GM19328 (cell line): Measurements from ENCODE around the gene WIPF3.
A peak's percentile ranks its signal among the peaks of the same experiment; 100 is the strongest.
"Not testable (repeated sequence)": the region's sequence is repeated elsewhere in the genome, so short reads cannot be mapped to it uniquely, and the experiment has no call there.

Experiments used
- ATAC-seq: cut with Tn5 transposase; IDR thresholded peaks from one replicate; pipeline ENCODE4 v1.9.1; 2021; ENCODE audit warnings: mild to moderate bottlenecking, moderate library complexity; ENCODE audit not compliant: unreplicated experiment

Gene WIPF3

DNA sequence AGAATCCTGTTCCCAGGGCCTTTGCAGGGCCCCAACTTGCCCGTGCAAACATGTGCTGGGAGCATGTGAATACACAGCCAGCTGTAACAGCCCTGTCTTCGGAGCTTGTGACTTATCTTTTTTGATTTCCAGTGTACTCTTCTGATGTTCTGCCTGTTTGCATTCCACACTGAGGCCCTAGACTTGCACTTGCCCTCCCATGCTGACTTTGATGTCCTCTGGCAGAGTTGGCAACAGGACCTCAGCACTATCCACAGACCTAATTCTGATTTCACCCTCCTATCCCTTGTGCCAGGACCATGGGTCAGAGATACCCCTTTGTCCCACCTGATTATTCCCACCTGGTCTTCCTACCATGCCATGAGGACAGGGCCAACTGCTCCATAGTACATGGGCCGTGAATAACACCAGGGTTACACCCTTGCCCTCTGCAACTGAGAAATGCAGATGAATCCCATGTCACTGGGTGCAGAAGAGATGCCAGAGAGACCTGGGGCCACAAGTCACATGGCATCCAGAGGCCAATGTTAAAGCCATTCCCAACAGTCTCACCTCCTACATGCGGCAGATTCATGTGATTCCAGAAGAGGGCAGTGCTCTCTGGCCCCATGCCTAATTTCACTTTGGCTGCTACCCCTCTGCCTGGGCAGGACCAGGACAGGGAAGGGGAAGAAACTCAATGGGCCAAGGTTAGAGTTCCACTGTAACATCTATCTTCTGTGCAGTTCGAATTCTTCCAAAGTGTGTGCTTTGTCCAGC is 140.3 kb downstream of the WIPF3 start:
- ATAC-seq = no peak

DNA sequence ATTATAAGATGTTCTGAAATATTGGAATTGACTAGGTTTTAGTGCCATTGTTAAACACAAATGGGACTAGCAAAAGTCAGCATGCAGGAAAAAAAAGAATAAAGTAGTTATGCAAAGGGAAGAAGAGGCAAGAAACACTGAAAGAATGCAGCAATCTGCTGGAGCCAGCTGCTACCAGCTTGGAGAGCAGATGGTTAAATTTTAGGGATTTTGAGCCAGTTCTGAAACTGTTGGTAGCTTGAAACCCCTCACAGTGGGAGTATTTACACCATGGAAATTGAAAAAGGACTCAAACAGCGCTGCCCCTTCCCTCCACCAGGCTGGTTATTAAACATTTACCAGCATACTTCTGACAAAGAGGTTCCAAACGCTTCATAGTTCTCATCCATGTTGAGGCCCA is 142.3 kb downstream of the WIPF3 start:
- ATAC-seq = no peak

DNA sequence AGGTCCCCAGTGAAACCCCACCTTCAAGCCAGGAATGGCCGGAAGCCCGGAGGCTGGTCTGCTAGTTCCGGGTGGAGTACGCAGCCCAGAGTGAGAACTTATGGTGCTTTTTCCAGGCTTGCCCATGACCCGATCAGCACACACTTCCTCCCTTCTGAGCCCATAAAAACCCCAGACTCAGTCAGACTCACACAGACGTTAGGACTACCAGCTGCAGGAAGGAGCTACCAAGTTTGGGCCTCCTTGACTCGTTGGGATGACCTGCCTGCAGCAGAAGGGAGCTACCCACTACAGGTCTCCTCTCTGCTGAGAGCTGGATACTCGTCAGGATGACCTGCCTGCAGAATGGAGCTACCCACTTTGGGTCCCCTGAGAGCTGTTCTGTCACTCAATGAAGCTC is 144.2 kb downstream of the WIPF3 start:
- ATAC-seq = no peak

DNA sequence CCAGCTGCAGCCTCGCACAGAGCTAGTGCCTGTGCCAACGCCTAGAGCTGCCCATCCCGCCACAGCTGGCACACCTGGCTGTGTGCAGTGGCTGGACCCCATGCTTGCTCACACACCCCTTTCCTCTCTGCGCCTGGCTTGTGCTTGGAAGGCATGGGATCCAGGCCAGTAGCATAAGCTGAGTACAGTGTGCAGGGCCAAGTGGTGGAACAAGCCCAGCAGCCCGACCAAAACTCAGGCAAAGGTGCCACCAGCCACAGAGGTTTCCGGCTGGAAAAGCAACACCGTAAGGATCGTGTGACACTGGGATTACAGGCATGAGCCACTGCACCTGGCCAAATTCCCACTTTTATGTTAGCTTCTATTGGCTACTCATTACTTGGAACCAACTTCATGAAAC is 144.9 kb downstream of the WIPF3 start:
- ATAC-seq = no peak

DNA sequence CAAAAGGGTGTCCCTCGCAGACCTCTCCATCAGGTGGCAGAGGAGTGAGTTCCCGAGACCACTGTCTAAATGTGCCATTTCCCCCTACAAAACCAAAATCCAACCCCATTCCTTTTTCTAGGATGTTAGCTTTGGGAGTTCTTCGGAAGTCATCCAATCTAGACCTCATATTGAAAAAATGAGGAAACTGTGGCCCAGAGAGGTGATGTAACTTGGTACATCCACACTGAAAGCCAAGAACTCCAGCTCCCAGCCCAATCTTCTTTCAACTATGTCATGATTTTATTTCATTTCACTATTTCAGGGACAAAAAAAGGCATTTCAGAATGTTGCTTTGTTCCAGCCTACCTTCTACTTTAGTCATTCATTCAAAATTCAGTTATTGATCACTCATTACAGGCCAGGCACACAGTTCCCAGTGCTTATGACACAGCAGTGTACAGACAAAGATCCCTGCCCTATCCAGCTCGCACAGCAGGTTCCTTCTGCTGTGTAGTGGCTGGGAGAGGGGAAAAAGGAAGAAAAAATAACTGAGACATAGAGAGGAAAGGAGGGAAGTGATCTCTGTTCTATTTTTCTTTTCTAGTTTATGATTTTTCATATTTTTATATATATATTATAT is 147.5 kb downstream of the WIPF3 start:
- ATAC-seq = no peak

DNA sequence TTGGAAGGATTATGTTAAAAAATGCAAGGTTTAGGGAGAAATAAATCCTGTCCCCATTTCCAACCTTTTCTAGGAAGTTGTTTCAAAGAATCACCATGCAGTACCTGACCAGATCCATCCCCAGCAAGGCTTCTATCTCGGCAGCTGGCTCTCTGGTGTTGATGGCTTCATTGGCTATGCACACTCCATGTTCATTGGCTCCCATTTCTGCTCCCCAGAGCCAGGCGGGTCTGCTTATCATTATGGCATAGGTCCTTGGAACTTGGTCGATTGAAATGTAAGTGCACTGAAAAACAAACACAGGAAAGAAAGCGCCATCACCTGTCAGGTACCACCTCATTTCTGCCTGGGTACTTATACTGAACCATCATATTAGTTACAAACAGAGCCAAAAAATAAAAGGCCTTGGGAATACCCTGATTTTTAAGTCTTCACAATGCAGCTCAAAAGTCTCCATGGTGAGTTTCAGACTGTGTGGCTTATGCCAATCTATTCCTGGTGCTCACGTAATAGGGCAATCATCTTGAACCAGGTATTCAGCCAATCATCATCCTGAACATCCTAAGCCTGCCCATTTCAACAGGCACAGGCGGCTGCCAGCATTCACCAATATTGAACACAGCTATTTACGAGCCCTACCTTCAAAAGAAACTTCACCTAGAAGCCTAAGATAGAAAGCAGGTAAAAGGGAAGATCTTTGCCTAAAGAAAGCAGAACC is 148.9 kb downstream of the WIPF3 start:
- no peak for ATAC-seq

DNA sequence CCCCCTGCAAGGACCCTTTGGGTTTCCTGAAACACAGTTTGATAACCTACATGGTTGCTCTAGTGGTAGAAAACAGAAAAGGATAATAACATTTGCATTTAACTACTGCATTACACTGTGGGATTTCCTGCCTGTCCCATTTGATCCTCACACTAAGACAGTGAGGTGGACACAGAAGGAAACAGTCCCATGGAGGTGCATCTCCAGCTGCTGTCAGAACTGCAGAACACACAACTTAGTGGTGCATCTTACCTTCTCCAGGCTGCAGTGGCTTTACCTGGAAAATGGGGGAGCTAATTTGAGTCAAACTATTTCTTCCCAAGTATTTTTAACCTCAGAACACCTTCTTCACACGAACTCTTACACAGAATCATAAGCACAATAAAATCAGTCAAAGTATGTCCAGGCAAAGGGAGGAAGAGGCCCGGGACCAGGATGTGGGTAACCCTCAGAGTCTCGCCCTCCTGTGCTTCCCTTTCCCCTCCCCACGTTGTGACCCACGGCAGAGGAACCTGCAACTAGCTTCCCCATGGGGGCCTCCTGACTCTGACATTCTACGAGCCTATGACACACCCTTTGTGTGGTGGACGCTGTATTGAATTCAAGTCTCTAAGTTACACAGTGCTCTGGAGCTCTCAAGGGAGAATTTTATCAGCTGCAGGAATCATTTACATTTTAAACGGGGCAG is 149.6 kb downstream of the WIPF3 start:
- peak; percentile 54 for ATAC-seq

DNA sequence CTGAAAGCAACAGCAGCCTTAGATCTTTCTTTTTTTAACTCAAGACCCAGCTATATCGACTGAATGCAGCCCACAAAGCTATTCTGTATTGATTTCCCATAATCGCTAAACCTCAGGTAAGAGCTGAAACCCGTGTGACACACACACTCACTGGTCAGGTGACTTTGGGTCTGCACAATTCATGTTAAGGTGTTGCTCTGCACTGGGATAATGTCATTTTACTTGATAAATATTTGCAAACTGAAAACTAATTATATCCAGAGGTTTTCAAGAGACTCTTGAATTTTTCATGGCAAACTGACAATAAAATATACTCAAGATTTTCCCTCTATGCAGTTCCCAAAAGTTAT is 150.2 kb downstream of the WIPF3 start:
- peak; percentile 26 for ATAC-seq

DNA sequence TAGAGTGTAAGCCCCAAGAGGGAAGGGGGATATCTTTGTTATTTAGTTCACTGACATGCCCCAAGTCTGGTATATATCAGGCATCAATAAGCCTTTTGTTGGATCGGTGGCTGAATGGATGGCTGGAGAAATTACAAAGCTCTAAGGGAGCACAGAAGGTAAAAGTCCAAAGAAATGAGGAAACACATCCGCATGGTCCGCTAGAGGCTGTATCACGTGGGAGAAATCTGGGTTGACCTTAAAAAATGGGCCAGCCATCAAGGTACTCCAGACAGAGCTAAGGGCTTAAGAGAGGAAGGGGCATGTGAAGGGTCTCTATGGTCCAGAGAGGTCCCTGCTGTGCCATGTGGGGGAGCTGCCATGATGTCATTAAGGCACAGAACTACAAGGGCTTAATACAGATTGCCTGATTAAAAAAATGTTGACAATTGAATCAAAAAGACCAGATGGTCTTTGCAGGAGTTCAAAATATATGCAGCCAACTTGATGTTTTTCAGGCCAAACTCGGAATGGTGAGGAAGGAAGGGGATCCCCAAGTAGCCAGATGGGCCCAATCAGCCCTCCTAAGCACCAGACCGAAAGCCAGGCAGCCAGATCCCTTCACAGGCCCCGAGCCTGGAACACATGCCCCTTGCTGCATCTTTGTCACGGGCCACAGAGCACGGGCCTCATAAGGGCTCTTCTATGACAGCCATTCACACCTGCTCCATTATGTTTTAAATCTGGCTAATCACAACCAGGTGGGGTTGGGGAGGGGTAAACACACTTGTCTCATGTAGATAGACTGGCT is 151.4 kb downstream of the WIPF3 start:
- ATAC-seq = no peak

DNA sequence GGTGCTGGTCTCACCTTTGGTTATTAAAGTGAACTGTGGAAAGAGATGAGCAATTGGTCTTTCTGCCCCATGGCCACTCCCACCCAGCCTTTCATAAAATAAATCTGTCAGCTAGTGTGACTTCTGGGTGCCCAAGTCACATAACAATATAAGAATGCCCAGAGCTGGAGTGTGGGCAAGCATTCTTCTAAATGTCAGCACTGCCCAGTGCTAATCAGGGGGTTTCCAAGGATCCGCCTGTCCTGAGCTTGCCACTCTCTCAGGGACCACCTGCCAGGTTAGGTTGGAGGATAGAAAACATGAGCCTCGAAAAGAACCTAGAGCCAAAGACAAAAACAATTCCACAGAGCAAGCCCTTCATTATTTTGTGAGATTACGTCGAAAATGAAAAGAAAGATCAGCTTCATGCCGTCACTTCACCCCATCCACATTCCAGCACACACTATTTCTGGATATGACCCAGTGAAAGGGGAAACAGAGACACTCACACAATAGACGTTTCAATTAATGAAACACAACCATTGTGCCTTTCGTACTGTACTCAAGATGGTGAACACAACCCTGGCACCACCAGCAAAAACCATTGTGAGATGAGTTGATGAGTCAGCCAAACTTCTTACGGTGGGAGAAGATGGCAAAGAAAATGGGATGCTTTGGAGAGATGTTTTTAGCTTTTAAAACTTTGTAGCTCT is 152.5 kb downstream of the WIPF3 start:
- ATAC-seq = no peak

DNA sequence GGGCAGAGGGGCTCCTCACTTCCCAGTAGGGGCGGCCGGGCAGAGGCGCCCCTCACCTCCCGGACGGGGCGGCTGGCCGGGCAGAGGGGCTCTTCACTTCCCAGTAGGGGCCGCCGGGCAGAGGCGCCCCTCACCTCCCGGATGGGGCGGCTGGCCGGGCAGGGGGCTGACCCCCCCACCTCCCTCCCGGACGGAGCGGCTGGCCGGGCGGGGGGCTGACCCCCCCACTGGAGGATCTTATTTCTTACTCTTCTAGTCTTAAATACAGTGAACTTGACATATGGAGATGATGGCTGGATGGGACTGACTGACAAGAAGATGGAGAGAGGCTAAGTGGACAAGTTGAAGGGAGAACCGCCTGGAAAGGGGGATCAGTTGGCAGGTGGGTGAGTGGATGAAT is 155.3 kb downstream of the WIPF3 start:
- not testable (repeated sequence) for ATAC-seq

DNA sequence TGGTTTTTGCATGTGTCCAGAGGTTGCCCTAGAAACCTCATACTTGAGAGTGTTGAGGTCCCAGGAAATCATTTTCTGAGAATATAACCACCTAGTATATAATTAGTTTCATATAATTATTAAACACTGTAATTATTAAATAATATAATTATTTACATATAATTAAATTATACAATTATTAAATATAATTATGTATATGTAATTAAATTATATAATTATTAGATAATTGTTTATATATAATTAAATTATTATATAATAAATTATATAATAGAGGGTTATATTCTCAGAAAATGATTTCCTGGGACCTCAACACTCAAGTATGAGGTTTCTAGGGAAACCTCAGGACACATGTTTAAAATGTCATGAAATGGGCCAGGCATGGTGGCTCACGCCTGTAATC is 155.7 kb downstream of the WIPF3 start:
- ATAC-seq = no peak

DNA sequence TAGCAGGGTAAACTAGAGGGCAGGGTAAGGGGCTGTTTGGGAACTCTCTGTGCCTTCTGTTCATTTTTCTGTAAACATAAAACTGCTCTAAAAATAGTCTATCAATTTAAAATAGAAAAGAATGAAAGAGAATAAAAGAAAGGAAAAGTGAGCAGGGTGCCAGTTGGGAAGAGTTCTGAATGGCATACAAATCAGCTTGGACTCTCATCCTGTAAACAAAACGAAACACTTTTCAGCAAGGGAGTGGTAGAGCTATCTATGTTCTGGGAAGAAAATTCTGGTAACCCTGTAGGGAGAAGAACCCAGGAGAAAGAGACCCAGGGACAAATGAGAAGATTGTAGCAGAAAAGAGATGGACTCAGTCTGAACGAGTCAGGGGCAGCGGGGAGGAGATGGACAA is 158.7 kb downstream of the WIPF3 start:
- no peak for ATAC-seq
